AG10803 (cell line): ENCODE measurements around the gene TAF11L6.
"Not testable (repeated sequence)": the region's sequence is repeated elsewhere in the genome, so short reads cannot be mapped to it uniquely, and the experiment has no call there.

ENCODE experiments used
- DNase-seq: peaks from one replicate; pipeline ENCODE4 v3.0.0; 2010; ENCODE audit warnings: low read depth
- H3K4me3 ChIP-seq: 2 replicates; pipeline ENCODE4 v1.5.1; 2011; ENCODE audit warnings: mild to moderate bottlenecking, low read length, control low read depth
- CTCF ChIP-seq: conservative IDR thresholded peaks from 2 replicates; pipeline ENCODE4 v1.5.1; 2011; ENCODE audit warnings: mild to moderate bottlenecking, low read length, control low read depth, inconsistent platforms

The TAF11L6 gene

DNA sequence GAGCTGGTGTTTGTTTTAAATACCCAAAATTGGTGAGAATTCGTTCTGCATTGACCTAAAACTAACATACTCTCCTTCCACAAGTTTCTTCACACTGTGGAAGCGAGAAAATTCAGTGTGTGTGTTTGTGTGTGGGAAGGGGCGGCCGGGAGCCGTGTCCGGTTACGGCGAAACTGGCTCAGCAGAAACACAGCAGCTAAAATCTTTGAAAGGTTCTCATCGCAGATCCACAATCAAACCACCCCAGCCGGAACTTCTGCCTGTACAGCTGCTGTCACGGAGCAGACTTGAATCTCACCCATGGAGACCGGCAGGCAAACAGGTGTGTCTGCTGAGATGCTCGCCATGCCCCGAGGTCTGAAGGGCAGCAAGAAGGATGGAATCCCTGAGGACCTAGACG is at the start of gene TAF11L6:
TAF11L6 (plus strand) TSS at position 301 of the 400 bp plus-strand sequence.
- DNase-seq, H3K4me3 ChIP-seq: not testable (repeated sequence)

DNA sequence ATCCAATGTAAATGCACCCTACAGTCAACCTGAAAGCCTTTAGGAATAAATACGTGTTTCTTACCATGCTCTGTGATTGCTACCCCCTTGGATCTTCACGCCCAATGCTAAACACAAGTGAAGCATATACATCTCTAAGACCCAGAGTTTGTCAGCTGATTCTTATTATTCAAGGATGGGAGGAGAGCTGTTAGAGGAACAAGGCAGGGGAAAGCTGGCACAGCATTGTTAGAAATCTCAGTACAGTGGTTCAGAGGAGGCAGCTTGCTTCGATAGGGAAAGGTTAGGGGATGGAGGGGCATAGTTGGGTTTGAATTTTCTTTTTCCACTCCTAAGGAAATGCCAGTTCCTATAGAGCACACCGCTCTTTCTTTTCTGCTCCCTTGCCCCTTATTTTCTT is 47.1 kb upstream of the TAF11L6 start:
- DNase-seq: no peak
- no peak for TF ChIP-seq CTCF
- H3K4me3 ChIP-seq: no peak overlapping the region

DNA sequence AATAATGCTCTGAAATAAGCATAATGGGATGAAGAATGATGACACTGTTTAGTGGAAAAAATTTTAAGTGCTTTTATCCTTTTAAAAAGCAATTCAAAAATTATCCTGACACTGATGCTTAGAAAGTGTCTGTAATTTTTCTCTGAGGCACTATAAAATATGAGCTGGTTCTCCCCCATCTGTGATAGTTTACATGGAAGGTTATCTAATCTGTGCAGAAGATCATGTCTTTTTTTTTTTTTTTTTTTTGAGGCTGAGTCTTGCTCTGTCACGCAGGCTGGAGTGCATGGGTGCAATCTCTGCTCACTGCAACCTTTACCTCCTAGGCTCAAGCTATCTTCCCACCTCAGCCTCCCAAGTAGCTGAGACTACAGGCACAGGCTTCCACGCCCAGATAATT is 45.7 kb upstream of the TAF11L6 start:
- DNase-seq: no peak
- no peak overlapping the region for H3K4me3 ChIP-seq

DNA sequence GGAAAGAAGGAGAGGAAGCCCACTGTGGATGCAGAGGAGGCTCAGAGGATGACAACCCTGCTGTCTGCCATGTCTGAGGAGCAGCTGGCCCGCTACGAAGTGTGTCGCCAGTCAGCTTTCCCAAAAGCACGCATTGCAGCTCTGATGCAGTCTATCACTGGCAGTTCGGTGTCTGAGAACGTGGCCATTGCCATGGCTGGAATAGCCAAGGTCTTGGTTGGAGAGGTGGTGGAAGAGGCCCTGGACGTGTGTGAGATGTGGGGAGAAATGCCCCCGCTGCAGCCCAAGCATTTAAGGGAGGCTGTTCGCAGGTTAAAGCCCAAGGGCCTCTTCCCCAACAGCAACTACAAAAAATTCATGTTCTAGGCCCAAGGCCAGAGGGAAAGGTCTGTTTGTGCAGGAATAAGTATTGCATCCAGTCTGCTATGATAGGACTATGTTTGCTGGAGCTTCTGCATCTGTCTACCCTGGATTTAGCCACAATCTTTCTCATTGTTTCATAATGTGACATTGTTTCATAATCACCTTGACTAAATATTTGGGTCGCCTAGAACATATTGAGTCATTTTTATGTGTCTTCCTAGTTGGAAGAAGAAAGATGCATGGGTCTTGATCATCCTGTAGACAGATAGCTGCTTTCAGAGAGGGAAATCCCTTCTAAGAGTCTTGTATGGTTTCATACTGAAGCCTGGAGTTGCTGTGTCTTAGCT is 41.9 kb upstream of the TAF11L6 start:
- not testable (repeated sequence) for DNase-seq, H3K4me3 ChIP-seq

More for the DNA sequence above, 45.7 kb upstream of the TAF11L6 start:
- TF ChIP-seq CTCF: no peak

DNA sequence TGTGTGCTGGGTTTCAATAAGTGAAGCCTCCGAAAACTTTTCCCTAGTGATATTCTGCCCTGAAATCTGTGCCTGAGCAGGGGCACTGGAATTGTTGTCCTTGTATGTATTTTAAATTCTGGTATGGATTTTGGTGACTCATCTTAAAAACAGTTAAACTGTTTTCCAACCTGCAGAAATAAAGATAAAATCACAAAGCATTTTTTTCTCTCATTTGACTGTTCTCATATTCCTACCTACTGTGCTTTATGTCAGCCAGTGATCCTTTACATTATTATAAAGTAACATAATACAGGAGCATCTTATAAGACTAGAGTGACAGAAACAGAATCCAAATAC is 41.3 kb upstream of the TAF11L6 start:
- H3K4me3 ChIP-seq: no peak overlapping the region
- TF ChIP-seq CTCF: no peak
- no peak for DNase-seq

GRCh38 chr5:17491257-17491656 is 37.2 kb upstream of the TAF11L6 start:
- H3K4me3 ChIP-seq, DNase-seq: not testable (repeated sequence)

DNA sequence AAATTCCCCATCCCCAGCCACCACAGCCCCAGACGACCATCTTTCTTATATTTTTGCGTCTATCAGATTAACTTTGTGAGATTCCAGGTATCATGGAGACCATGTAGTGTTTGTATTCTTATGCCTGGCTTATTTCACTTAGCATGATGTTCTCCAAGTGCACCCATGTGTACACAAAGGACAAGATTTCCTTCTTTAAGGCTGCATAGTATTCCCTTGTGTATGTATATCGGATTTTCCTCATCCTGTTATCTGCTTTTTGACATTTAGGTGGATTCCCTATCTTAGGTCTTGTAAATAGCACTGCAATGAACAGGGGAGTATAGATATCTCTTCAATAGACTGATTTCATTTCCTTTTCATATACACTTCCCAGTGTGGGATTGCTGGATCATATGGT is 35.7 kb upstream of the TAF11L6 start:
- no peak for TF ChIP-seq CTCF
- DNase-seq: no peak
- H3K4me3 ChIP-seq: no peak overlapping the region

- no peak for TF ChIP-seq CTCF
- DNase-seq: no peak
- H3K4me3 ChIP-seq: no peak overlapping the region
Measured at GRCh38 chr5:17497446-17497845, 31.0 kb upstream of the TAF11L6 start.

GRCh38 chr5:17497931-17498330 is 30.5 kb upstream of the TAF11L6 start, which contains the start of gene TAF11L2:
TSS of gene TAF11L2 (plus strand) at chr5:17498231.
- not testable (repeated sequence) for DNase-seq, H3K4me3 ChIP-seq
